Lower lobe of right lung (tissue), 2 donors: ENCODE measurements around the gene COL2A1. TPM values are rescaled to one million over a fixed set of nuclear protein-coding genes. Genes with fewer than 3 reads are reported as not detected.

ENCODE experiments used
- ATAC-seq, 2 donors: fragments of 200-7000 bp; cut with Tn5 transposase; one replicate each; pipeline ENCODE4 v1.9.1; 2020 to 2022; ENCODE audit warnings: mild to moderate bottlenecking in 2 of 2, moderate library complexity in 2 of 2
- DNase-seq: peaks from one replicate; pipeline ENCODE4 v3.0.0-alpha.2; 2020
- H3K27ac ChIP-seq: fragments of 200-600 bp; one replicate; pipeline ENCODE4 v1.8.0; 2022
- H3K27me3 ChIP-seq: fragments of 200-600 bp; one replicate; pipeline ENCODE4 v1.8.0; 2022; ENCODE audit warnings: low read depth
- H3K36me3 ChIP-seq: fragments of 200-600 bp; one replicate; pipeline ENCODE4 v1.8.0; 2022; ENCODE audit warnings: mild to moderate bottlenecking
- H3K4me1 ChIP-seq: fragments of 200-600 bp; one replicate; pipeline ENCODE4 v1.8.0; 2022
- H3K4me3 ChIP-seq: fragments of 200-600 bp; one replicate; pipeline ENCODE4 v1.8.0; 2022; ENCODE audit warnings: mild to moderate bottlenecking
- H3K9me3 ChIP-seq: fragments of 200-600 bp; one replicate; pipeline ENCODE4 v1.8.0; 2022
- intact Hi-C: fragments of 100-400 bp; cut with DNase I; formaldehyde crosslinking; loops from one replicate; pipeline ENCODE4 v1.11.0; 2022
- total RNA-seq: library from RNA; stranded (reverse); fragmentation: NEBNext Ultra II Directional; extraction: Animal tissue kit (Norgen Biotek cat#: 25700); gene quantifications from one replicate; pipeline ENCODE4 v1.2.1, GENCODE V29; 2021
- TF ChIP-seq, protein P1 (sequence below): fragments of 200-600 bp; IDR thresholded peaks from one replicate; pipeline ENCODE4 v1.8.0; 2022; ENCODE audit warnings: antibody characterized with exemption, mild to moderate bottlenecking
- donor health status: DM: no; HTN: yes; CAD: no; lungs with severe emphysema.

COL2A1 gene
- total RNA-seq, 1 donor from 2014 or later = not detected

DNA sequence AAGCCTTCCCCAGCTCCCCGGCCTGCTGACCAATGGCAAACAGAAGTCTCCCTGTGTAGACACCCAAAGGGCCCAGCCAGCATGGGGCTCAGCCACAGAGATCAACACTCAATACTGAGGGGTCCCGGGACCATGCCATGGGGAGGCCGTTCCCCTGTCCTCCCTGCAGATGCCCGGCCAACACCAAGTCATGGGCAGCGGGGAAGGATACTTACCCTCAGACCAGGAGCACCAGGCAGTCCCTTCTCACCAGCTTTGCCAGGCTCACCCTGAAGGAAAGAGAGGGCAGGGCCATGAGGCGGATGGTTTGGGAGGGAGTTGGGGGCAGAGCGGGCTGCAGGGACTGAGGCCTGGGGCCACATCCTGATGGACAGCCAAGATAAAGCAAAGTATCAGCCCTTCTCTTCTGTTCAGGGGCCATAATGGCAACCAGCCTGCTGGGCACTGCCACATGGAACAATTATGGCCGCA is 19.9 kb downstream of the COL2A1 start:
- no peaks in the 10 kb centered on the region for H3K4me1 ChIP-seq
- DNase-seq (no peak), ATAC-seq (no peak)
- no peaks in the 10 kb centered on the region for H3K9me3 ChIP-seq
- no peak overlapping the region for H3K4me3 ChIP-seq
- no peak overlapping the region for H3K27ac ChIP-seq
- TF ChIP-seq, protein P1, sequence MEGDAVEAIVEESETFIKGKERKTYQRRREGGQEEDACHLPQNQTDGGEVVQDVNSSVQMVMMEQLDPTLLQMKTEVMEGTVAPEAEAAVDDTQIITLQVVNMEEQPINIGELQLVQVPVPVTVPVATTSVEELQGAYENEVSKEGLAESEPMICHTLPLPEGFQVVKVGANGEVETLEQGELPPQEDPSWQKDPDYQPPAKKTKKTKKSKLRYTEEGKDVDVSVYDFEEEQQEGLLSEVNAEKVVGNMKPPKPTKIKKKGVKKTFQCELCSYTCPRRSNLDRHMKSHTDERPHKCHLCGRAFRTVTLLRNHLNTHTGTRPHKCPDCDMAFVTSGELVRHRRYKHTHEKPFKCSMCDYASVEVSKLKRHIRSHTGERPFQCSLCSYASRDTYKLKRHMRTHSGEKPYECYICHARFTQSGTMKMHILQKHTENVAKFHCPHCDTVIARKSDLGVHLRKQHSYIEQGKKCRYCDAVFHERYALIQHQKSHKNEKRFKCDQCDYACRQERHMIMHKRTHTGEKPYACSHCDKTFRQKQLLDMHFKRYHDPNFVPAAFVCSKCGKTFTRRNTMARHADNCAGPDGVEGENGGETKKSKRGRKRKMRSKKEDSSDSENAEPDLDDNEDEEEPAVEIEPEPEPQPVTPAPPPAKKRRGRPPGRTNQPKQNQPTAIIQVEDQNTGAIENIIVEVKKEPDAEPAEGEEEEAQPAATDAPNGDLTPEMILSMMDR = no peak
- intact Hi-C loops = no loop called here
- H3K27me3 ChIP-seq = peaks cover 6% of the 10 kb centered on the region
- H3K36me3 ChIP-seq = no peaks in the 10 kb centered on the region

DNA sequence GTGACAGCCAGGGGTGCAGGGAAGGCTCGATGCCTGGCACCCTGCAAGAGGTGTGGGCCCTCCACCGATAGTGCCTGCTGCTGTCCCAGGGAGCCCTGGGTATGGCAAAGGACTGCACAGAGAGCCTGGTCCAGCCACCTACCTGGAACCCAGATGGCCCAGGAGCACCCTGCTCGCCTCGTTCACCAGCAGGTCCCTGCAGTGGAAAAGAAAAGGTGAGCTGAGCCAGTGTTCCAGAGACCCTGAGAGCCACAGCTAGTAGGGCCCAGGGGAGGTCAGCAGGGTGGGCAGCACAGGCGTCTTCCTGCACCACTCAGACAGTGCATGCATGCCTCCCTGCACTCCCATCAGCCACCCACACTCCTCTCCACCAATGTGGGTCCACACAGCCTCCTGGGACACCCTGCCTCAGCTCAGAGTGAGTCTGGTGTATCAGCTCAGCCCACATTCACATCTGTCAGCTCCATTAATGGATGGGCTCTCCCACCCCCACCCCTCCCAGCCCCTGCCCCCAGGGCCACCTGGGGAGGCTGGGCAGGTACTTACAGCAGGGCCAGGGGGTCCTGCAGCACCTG is 20.6 kb downstream of the COL2A1 start:
- Histone ChIP-seq H3K9me3 (no peaks in the 10 kb centered on the region), H3K4me3 (no peak overlapping the region), H3K36me3 (no peaks in the 10 kb centered on the region), H3K27ac (no peak overlapping the region), H3K4me1 (no peaks in the 10 kb centered on the region), H3K27me3 (peaks cover 6% of the 10 kb centered on the region)
- intact Hi-C loops = no loop called here
- no peak for DNase-seq
- ATAC-seq = no peak
- TF ChIP-seq, protein P1 = no peak

DNA sequence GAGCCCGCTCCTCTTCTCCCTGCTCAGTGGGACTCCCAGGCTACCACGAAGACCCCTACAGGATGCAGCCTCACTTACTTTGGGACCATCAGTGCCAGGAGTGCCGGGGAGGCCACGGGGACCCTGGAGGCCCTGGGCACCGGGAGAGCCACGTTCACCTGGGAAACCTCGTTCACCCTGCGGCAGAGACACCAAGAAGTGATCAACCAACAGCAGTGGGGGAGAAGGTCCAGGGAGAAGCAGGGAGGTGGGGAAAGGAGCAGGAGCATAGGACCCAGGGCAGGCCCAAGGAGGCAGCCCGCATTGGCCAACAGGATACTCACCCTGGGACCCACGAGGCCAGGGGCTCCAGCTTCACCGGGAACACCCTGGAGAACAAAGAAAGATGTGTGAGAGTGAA is 21.5 kb downstream of the COL2A1 start:
- Histone ChIP-seq H3K9me3 (no peaks in the 10 kb centered on the region), H3K27ac (no peak overlapping the region), H3K4me3 (no peak overlapping the region), H3K4me1 (no peaks in the 10 kb centered on the region), H3K27me3 (peaks cover 6% of the 10 kb centered on the region), H3K36me3 (no peaks in the 10 kb centered on the region)
- intact Hi-C loops = no loop called here
- TF ChIP-seq, protein P1 = no peak
- DNase-seq (no peak), ATAC-seq (no peak)

DNA sequence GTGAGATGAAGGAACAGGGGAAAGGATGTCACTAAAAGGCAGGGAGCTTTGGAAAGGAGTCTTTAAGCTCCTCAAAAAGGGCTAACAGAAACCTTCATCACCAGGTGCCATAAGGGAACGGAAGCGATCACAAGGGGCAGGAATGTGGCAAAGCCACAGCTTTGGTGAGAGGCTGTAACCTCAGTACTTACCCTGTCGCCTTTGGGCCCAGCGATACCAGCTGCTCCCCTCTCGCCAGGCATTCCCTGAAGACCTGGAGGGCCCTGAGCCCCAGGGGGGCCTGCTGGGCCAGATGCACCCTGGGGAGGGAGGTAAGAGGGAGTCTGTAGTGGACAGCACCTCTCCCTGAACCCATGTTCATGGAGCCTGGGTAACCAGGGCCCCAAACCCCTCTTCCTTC is 22.0 kb downstream of the COL2A1 start:
- DNase-seq (no peak), ATAC-seq (no peak)
- Histone ChIP-seq H3K36me3 (no peaks in the 10 kb centered on the region), H3K9me3 (no peaks in the 10 kb centered on the region), H3K27me3 (peaks cover 6% of the 10 kb centered on the region), H3K4me3 (no peak overlapping the region), H3K27ac (no peak overlapping the region), H3K4me1 (no peaks in the 10 kb centered on the region)
- TF ChIP-seq, protein P1 = no peak
- intact Hi-C loops = no loop called here

DNA sequence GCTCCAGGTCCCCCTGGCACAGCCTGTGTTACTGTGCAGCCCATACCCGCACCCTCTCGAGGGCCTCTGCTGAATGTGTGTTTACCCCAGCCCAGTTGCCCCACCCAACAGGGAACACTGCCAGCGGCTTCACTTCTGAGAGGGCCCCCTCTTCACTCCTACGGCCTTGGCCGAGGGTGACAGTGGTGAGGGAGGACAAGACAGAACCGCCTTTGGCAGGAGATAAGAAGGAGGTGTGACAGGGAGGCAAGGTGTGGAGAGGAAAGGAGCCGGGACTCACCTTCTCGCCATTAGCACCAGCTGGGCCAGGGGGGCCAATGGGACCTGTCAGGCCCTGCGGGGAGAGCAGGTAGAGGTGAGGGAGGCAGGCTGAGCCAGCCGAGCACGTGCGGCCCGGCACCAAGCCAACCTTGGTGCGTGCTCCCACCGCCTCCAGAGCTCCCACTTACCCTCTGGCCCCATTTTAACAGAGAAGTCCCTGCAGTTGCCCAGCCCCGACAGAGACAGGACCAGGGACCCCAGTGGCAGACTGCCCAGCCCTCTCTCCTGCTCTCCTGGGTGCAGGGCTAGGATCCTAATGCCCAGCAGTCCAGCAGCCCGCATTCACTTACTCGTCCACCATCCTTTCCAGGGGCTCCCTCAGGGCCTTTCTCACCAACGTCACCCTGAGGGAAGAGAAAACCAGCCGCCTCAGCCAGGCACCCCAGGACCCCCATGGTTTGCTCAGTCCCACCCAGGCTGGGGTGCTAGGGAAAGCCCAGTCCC is 22.6 kb downstream of the COL2A1 start:
- peak; percentile 20 to 51 for ATAC-seq
- TF ChIP-seq, protein P1 = no peak
- H3K4me3 ChIP-seq = no peak overlapping the region
- H3K36me3 ChIP-seq = no peaks in the 10 kb centered on the region
- DNase-seq = no peak
- H3K27ac ChIP-seq = no peak overlapping the region
- H3K9me3 ChIP-seq = no peaks in the 10 kb centered on the region
- intact Hi-C loops = no loop called here
- H3K4me1 ChIP-seq = no peaks in the 10 kb centered on the region
- H3K27me3 ChIP-seq = peaks cover 6% of the 10 kb centered on the region
